Sciatic nerve (tissue), 2 donors: ENCODE data around the gene HORMAD1. TPM values are rescaled to one million over a fixed set of nuclear protein-coding genes. Genes with fewer than 3 reads are reported as not detected.

Experiments
- ATAC-seq: fragments of 200-7000 bp; cut with Tn5 transposase; one replicate; pipeline ENCODE4 v1.9.1; 2020; ENCODE audit warnings: mild to moderate bottlenecking, moderate library complexity
- DNase-seq: peaks from one replicate; pipeline ENCODE4 v3.0.0-alpha.2; 2020; ENCODE audit warnings: low spot score
- intact Hi-C: fragments of 100-400 bp; cut with DNase I; formaldehyde crosslinking; loops from one replicate; pipeline ENCODE4 v1.14.2; 2022
- total RNA-seq: library from RNA; stranded (reverse); fragmentation: NEBNext Ultra II Directional; extraction: Animal tissue kit (Norgen Biotek cat#: 25700); gene quantifications from one replicate; pipeline ENCODE4 v1.2.1, GENCODE V29; 2021
- donor health status: DM: no; HTN: no; CAD: no.
- donor health status: DM: no; HTN: no; CAD: no.

HORMAD1 gene
- total RNA-seq, 1 donor from 2014 or later: 3.8 TPM

DNA sequence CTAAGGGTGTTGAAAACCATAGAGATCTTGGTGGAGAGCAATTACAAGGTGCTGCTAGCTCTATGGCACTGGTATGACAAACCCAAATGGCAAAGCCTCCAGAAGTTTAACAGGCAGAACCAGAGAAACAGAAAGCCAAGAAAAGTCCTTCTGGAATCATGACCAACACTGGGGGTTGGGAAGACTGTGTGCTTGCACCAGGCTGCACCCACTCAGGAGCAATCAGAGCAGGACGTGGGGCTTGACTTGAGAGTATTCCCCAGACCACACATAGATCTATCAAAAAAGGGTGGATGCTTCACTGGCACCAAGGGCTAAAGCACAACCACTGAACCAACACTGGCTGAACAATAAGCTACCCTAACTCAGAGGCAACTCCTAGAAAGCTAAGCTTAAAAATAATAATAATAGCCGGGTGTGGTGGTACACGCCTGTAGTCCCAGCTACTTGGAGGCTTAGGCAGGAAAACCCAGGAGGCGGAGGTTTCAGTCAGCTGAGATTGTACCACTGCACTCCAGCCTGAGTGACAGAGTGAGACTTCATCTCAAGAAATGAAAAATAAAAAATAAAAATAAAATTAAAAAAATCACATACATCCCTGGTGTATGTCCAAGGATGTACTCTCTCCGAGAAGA is 71.1 kb downstream of the HORMAD1 start:
- ATAC-seq (no peak), DNase-seq (no peak)
- intact Hi-C loops: no loop called here

Other genes with a start within 250 kb of the HORMAD1 start
- 22.4 TPM for gene TARS2, start 233.5 kb downstream of the HORMAD1 start, total RNA-seq
- 19.7 TPM for gene ECM1, start 212.8 kb downstream of the HORMAD1 start, total RNA-seq
- gene FALEC, start 205.1 kb downstream of the HORMAD1 start, total RNA-seq: not detected
- 70.2 TPM for gene ADAMTSL4, start 171.5 kb downstream of the HORMAD1 start, total RNA-seq
- 214 TPM for gene MCL1, start 141.3 kb downstream of the HORMAD1 start, total RNA-seq
- 144 TPM for gene ENSA, start 91.3 kb downstream of the HORMAD1 start, total RNA-seq
- gene GOLPH3L, start 23.7 kb downstream of the HORMAD1 start, total RNA-seq: 27.6 TPM
- gene CTSS, start 44.9 kb upstream of the HORMAD1 start, total RNA-seq: 80.9 TPM
- 101 TPM for gene CTSK, start 87.4 kb upstream of the HORMAD1 start, total RNA-seq
- 68.1 TPM for gene ARNT, start 155.7 kb upstream of the HORMAD1 start, total RNA-seq
- not detected for gene CTXND2, start 166.2 kb upstream of the HORMAD1 start, total RNA-seq
- 52.0 TPM for gene SETDB1, start 205.5 kb upstream of the HORMAD1 start, total RNA-seq